T-helper 2 cell treated with Interferon-gamma antibody and Interleukin-4, amounts not matched to agents 5 μg/mL and 100 μg/mL, for 36 hours (primary cell): ENCODE results near the gene KIAA0513.
"Not testable (repeated sequence)": the region's sequence is repeated elsewhere in the genome, so short reads cannot be mapped to it uniquely, and the experiment has no call there.

Experiments used
- DNase-seq: peaks from one replicate; pipeline ENCODE4 v3.0.0; 2021; ENCODE audit warnings: low spot score
- H3K27ac Mint-ChIP-seq: one replicate; pipeline ENCODE4 v1.8.0; 2021; ENCODE audit warnings: mild to moderate bottlenecking, mixed read lengths
- H3K27me3 Mint-ChIP-seq: one replicate; pipeline ENCODE4 v1.8.0; 2021; ENCODE audit warnings: low read depth, mixed read lengths
- H3K36me3 Mint-ChIP-seq: one replicate; pipeline ENCODE4 v1.8.0; 2021; ENCODE audit warnings: low read depth, mixed read lengths
- H3K4me1 Mint-ChIP-seq: one replicate; pipeline ENCODE4 v1.8.0; 2021; ENCODE audit warnings: low read depth, mixed read lengths
- H3K4me3 Mint-ChIP-seq: one replicate; pipeline ENCODE4 v1.8.0; 2022; ENCODE audit warnings: mild to moderate bottlenecking, moderate library complexity, mixed read lengths
- H3K9me3 Mint-ChIP-seq: one replicate; pipeline ENCODE4 v1.8.0; 2021; ENCODE audit warnings: mixed read lengths

KIAA0513 gene

DNA sequence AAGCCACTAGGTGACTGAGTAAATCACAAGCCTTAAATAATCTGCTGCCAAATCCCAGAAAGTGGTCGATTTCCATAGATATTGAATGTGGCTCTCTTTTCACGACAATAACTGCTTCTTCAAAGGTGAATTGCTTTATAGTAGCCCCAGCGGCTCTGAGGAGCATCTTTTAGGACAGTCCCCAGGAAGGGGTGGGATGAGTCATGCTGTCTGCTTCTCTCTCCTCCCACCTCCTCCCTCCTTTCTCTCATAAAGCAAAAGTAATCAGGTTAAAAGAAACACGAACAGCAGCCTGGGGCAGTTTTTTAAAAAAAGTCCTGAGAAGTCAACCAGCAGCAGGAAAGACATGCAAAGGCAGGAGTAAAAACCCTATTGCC lies 1.8 kb downstream of the KIAA0513 start:
- Mint-ChIP-seq H3K27me3 (no peaks in the 10 kb centered on the region), H3K4me3 (peak overlapping the region; percentile 92), H3K4me1 (peaks cover 29% of the 10 kb centered on the region), H3K9me3 (no peaks in the 10 kb centered on the region), H3K36me3 (peaks cover 2% of the 10 kb centered on the region), H3K27ac (peak overlapping the region; percentile 92)
- DNase-seq: peak; percentile 70

DNA sequence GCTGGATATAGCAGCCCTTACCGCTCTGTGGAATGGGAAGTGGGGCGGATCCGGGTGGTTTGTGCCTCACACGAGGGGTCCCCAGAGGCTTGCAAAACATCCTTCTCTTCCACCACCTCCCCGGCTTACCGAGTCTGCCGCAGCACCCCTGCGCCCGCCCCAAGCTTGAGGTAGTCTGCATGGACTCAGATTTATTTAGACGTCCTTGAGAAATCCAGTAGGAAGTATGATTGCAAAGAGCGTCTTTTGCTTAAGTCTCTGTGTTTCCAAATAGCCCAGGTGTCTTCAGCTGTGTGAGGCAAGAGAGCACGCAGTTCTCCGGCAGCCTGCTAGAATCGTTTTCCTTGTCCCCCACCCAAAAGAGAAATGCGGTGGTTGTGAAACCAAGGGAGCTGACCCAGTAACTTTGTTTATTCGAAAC lies 2.4 kb downstream of the KIAA0513 start:
- Mint-ChIP-seq H3K27ac (no peak overlapping the region), H3K27me3 (no peaks in the 10 kb centered on the region), H3K36me3 (peaks cover 2% of the 10 kb centered on the region), H3K9me3 (no peaks in the 10 kb centered on the region), H3K4me3 (peak overlapping the region; percentile 92), H3K4me1 (peaks cover 29% of the 10 kb centered on the region)
- DNase-seq: no peak

GRCh38 chr16:85031451-85031850 lies 3.9 kb downstream of the KIAA0513 start:
- no peak for DNase-seq
- Mint-ChIP-seq H3K4me1 (peaks cover 24% of the 10 kb centered on the region), H3K4me3 (no peak overlapping the region), H3K27me3 (no peaks in the 10 kb centered on the region), H3K9me3 (no peaks in the 10 kb centered on the region), H3K36me3 (peaks cover 2% of the 10 kb centered on the region), H3K27ac (no peak overlapping the region)

GRCh38 chr16:85032187-85032586 lies 4.6 kb downstream of the KIAA0513 start:
- not testable (repeated sequence) for H3K27ac Mint-ChIP-seq, H3K27me3 Mint-ChIP-seq, DNase-seq, H3K36me3 Mint-ChIP-seq, H3K9me3 Mint-ChIP-seq, H3K4me3 Mint-ChIP-seq
- H3K4me1 Mint-ChIP-seq: peaks cover 21% of the 10 kb centered on the region

- no peak for DNase-seq
- no peaks in the 10 kb centered on the region for H3K9me3 Mint-ChIP-seq
- H3K36me3 Mint-ChIP-seq: peaks cover 2% of the 10 kb centered on the region
- no peak overlapping the region for H3K4me3 Mint-ChIP-seq
- no peak overlapping the region for H3K27ac Mint-ChIP-seq
- no peaks in the 10 kb centered on the region for H3K27me3 Mint-ChIP-seq
- H3K4me1 Mint-ChIP-seq: peaks cover 18% of the 10 kb centered on the region
Observed at GRCh38 chr16:85033171-85033570, 5.6 kb downstream of the KIAA0513 start.

- Mint-ChIP-seq H3K27me3 (no peaks in the 10 kb centered on the region), H3K27ac (no peak overlapping the region), H3K4me3 (no peak overlapping the region), H3K4me1 (peaks cover 3% of the 10 kb centered on the region), H3K9me3 (no peaks in the 10 kb centered on the region), H3K36me3 (peaks cover 2% of the 10 kb centered on the region)
- no peak for DNase-seq
Observed at GRCh38 chr16:85034591-85035433, 7.2 kb downstream of the KIAA0513 start.

GRCh38 chr16:85036236-85037049 lies 8.8 kb downstream of the KIAA0513 start:
- DNase-seq: no peak
- Mint-ChIP-seq H3K9me3 (no peaks in the 10 kb centered on the region), H3K4me3 (no peak overlapping the region), H3K27ac (no peak overlapping the region), H3K4me1 (peaks cover 1% of the 10 kb centered on the region), H3K36me3 (peaks cover 2% of the 10 kb centered on the region), H3K27me3 (no peaks in the 10 kb centered on the region)

GRCh38 chr16:85037050-85037410 lies 9.4 kb downstream of the KIAA0513 start:
- H3K27ac Mint-ChIP-seq: no peak overlapping the region
- peaks cover 2% of the 10 kb centered on the region for H3K36me3 Mint-ChIP-seq
- no peaks in the 10 kb centered on the region for H3K4me1 Mint-ChIP-seq
- H3K4me3 Mint-ChIP-seq: no peak overlapping the region
- no peaks in the 10 kb centered on the region for H3K9me3 Mint-ChIP-seq
- H3K27me3 Mint-ChIP-seq: no peaks in the 10 kb centered on the region
- no peak for DNase-seq

DNA sequence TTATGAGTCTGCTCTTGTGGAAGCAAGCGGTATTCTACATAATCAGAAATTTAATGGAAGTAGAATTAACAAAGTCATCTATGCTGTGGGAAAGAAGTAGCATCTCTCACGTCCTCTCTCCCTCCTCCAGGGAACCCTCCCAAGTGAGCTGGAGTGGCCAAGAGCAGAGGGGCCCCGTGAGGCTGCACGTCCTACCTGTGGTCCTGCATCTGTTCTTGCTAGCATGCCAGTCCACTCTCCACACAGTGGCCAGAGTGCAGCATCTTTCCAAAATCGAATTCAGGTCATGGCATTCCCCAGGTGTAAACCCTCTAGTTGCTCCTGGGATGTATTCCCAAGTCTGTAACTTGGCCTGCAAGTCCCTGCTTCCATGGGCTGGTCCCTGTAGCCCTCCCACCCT lies 10.1 kb downstream of the KIAA0513 start:
- Mint-ChIP-seq H3K4me1 (no peaks in the 10 kb centered on the region), H3K4me3 (no peak overlapping the region), H3K27me3 (no peaks in the 10 kb centered on the region), H3K9me3 (no peaks in the 10 kb centered on the region), H3K36me3 (no peaks in the 10 kb centered on the region), H3K27ac (no peak overlapping the region)
- DNase-seq: no peak

DNA sequence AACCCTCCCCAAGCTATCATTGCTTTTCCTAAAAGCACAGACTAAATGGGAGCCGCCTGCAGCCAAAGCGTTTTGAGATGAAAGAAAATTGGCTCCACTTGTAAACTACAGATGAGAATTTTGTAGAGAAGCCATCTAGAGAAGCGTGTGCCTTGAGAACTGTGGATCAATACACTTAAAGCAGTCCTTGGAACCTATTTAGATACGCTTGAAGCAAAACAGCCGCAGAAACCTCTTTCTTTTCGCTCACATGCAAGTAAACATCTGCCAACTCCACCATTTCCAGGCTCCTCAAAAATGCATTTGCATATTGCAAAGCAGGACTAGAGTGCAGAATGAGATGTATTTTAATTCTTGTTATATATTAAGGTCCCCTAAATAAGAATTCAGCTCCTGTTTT lies 13.1 kb downstream of the KIAA0513 start:
- H3K36me3 Mint-ChIP-seq: no peaks in the 10 kb centered on the region
- H3K9me3 Mint-ChIP-seq: no peaks in the 10 kb centered on the region
- no peak overlapping the region for H3K27ac Mint-ChIP-seq
- H3K4me1 Mint-ChIP-seq: no peaks in the 10 kb centered on the region
- no peak overlapping the region for H3K4me3 Mint-ChIP-seq
- no peaks in the 10 kb centered on the region for H3K27me3 Mint-ChIP-seq
- DNase-seq: no peak

GRCh38 chr16:85041219-85042166 lies 13.9 kb downstream of the KIAA0513 start:
- no peak for DNase-seq
- no peaks in the 10 kb centered on the region for H3K9me3 Mint-ChIP-seq
- no peaks in the 10 kb centered on the region for H3K27me3 Mint-ChIP-seq
- no peaks in the 10 kb centered on the region for H3K36me3 Mint-ChIP-seq
- H3K4me3 Mint-ChIP-seq: no peak overlapping the region
- H3K27ac Mint-ChIP-seq: no peak overlapping the region
- H3K4me1 Mint-ChIP-seq: no peaks in the 10 kb centered on the region

DNA sequence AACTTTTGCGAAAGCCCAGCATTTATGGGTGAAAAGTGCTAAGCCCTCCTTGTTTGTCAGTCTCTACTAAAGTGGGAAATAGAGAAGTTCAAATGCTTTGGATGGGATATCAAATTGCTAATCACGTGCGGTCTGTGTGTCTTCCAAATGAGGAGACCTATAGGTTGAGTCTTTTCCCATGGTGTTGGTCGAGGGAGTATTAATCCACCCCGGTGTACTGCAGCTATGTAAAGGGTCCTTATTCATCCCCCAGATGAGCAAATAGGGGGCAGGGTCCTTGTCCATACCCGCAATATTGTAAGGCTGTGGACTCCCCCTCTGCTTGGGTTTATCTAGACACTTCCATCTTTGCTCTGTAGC lies 14.6 kb downstream of the KIAA0513 start:
- Mint-ChIP-seq H3K27me3 (no peaks in the 10 kb centered on the region), H3K27ac (no peak overlapping the region), H3K4me3 (no peak overlapping the region), H3K36me3 (no peaks in the 10 kb centered on the region), H3K4me1 (peaks cover 2% of the 10 kb centered on the region), H3K9me3 (no peaks in the 10 kb centered on the region)
- DNase-seq: no peak

GRCh38 chr16:85042606-85043005 lies 15.0 kb downstream of the KIAA0513 start:
- Mint-ChIP-seq H3K27ac (no peak overlapping the region), H3K4me3 (no peak overlapping the region)
- no peak for DNase-seq

DNA sequence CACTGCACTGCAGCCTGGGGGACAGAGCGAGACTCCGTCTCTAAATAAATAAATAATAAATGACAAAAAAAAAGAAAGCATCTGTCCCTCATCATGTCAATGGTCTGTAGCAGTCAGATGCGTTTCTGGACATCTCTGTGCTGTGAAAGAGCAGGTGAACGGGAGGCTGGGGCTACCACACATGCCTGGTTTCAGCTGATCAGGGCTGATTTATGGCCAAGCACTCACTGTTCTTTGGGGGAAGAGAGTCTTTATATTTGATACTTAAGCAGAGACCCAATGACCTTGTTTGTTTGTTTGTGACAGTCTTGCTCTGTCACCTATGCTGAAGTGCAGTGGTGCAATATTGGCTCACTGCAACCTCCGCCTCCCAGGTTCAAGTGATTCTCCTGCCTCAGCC lies 17.5 kb downstream of the KIAA0513 start:
- Mint-ChIP-seq H3K4me1 (peaks cover 5% of the 10 kb centered on the region), H3K36me3 (no peaks in the 10 kb centered on the region), H3K4me3 (no peak overlapping the region), H3K27ac (no peak overlapping the region), H3K27me3 (peaks cover 2% of the 10 kb centered on the region), H3K9me3 (no peaks in the 10 kb centered on the region)
- DNase-seq: no peak

More at GRCh38 chr16:85042606-85043005, 15.0 kb downstream of the KIAA0513 start:
- H3K4me1 Mint-ChIP-seq: peaks cover 3% of the 10 kb centered on the region
- H3K9me3 Mint-ChIP-seq: no peaks in the 10 kb centered on the region
- H3K27me3 Mint-ChIP-seq: no peaks in the 10 kb centered on the region
- H3K36me3 Mint-ChIP-seq: no peaks in the 10 kb centered on the region
